Pancreas (tissue), 10 donors: ENCODE results near the gene ZNF800. TPM values are rescaled to one million over a fixed set of nuclear protein-coding genes. Genes with fewer than 3 reads are reported as not detected.

Experiments
- ATAC-seq, 4 donors: fragments of 200-7000 bp; cut with Tn5 transposase; one replicate each; pipeline versions ENCODE4 v1.8.0 to v1.9.1; 2020; ENCODE audit warnings: mild to moderate bottlenecking in 4 of 4, moderate library complexity in 4 of 4
- DNase-seq, 6 donors: peaks; one replicate each; pipeline ENCODE4 v3.0.0-alpha.2; 2020
- FAIRE-seq: peaks from 2 replicates; lab custom pipeline; 2012; peaks lifted over from hg19 to GRCh38; lab: Jason Lieb, UNC
- H3K27ac ChIP-seq, 4 donors: fragments of 200-600 bp; sonication (generic); 1 replicate in 3 of 4; 2 replicates in 1 of 4; pipeline versions ENCODE4 v1.5.0 to v1.8.0; 2020
- H3K27me3 ChIP-seq, 4 donors: fragments of 200-600 bp; one replicate each; pipeline ENCODE4 v1.8.0; 2021
- H3K36me3 ChIP-seq, 3 donors: fragments of 200-600 bp; sonication (generic) in 1 of 3; one replicate each; pipeline versions ENCODE4 v1.5.0 to v1.8.0; 2020 to 2021
- H3K4me1 ChIP-seq, 3 donors: fragments of 200-600 bp; one replicate each; pipeline ENCODE4 v1.8.0; 2021
- H3K4me3 ChIP-seq, 4 donors: fragments of 200-600 bp; sonication (generic) in 2 of 4; one replicate each; pipeline versions ENCODE4 v1.5.0 to v1.8.0; 2020 to 2021
- H3K9me3 ChIP-seq, 4 donors: fragments of 200-600 bp; one replicate each; pipeline ENCODE4 v1.8.0; 2021
- WGBS, 2 donors: extraction: QIAGEN DNeasy Blood & Tissue Kit; methylation state at CpG; one replicate each; pipeline ENCODE4 v1.1.7; 2013; 5-methylcytosine and 5-hydroxymethylcytosine counted together
- intact Hi-C, 3 donors: fragments of 100-400 bp; cut with DNase I; formaldehyde crosslinking; loops; one replicate each; pipeline versions ENCODE4 v1.11.1 to v1.14.2; 2022
- polyA plus RNA-seq, 2 donors: library from polyadenylated mRNA; stranded (reverse); fragments of 200-250 nt; gene quantifications; one replicate each; pipeline ENCODE4 v1.2.3, GENCODE V29; 2013
- total RNA-seq, 6 donors: library from RNA; stranded (reverse); fragmentation: NEBNext Ultra II Directional in 4 of 6; extraction: Animal tissue kit (Norgen Biotek cat#: 25700) in 4 of 6; gene quantifications; one replicate each; pipeline versions ENCODE4 v1.2.1 to v1.2.4, GENCODE V29; 2021 to 2023
- TF ChIP-seq, protein P1 (sequence below), 4 donors: fragments of 200-600 bp; sonication (generic) in 3 of 4; IDR thresholded peaks; one replicate each; pipeline versions ENCODE4 v1.5.0 to v1.8.0; 2021; ENCODE audit warnings: antibody characterized with exemption in 4 of 4
- donor health status: healthy with polysubstance abuse.
- donor health status: DM: no; HTN: no; CAD: no; lungs with moderate emphysema.
- donor health status: DM: no; HTN: no; CAD: no.
- donor health status: control.
- donor health status: control.
- donor health status: Bipolar disorder and iron deficiency.
- donor health status: DM: yes; HTN: yes; CAD: no.
- donor health status: DM: no; HTN: no; CAD: no.
- donor health status: DM: no; HTN: no; CAD: no.
- donor health status: DM: yes; HTN: yes; CAD: no.

Gene ZNF800
- total and polyA plus RNA-seq, 8 donors = 6.0 to 19.7 (median 13.9) TPM

- WGBS, 2 donors = 93 to 95% methylated on average over 2 of the region's 2 CpGs
- intact Hi-C loops = no loop called here
- DNase-seq (no peak), FAIRE-seq (no peak), ATAC-seq (no peak)
- Histone ChIP-seq H3K27me3 (no peaks in the 10 kb centered on the region), H3K27ac (no peak overlapping the region), H3K36me3 (no peaks in the 10 kb centered on the region), H3K4me1 (no peaks in the 10 kb centered on the region), H3K9me3 (no peaks in the 10 kb centered on the region), H3K4me3 (no peak overlapping the region)
- TF ChIP-seq, protein P1, sequence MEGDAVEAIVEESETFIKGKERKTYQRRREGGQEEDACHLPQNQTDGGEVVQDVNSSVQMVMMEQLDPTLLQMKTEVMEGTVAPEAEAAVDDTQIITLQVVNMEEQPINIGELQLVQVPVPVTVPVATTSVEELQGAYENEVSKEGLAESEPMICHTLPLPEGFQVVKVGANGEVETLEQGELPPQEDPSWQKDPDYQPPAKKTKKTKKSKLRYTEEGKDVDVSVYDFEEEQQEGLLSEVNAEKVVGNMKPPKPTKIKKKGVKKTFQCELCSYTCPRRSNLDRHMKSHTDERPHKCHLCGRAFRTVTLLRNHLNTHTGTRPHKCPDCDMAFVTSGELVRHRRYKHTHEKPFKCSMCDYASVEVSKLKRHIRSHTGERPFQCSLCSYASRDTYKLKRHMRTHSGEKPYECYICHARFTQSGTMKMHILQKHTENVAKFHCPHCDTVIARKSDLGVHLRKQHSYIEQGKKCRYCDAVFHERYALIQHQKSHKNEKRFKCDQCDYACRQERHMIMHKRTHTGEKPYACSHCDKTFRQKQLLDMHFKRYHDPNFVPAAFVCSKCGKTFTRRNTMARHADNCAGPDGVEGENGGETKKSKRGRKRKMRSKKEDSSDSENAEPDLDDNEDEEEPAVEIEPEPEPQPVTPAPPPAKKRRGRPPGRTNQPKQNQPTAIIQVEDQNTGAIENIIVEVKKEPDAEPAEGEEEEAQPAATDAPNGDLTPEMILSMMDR (IDR thresholded peaks at IDR 0.05) = no peak
Measured at GRCh38 chr7:127336458-127336857, 56.0 kb downstream of the ZNF800 start.

DNA sequence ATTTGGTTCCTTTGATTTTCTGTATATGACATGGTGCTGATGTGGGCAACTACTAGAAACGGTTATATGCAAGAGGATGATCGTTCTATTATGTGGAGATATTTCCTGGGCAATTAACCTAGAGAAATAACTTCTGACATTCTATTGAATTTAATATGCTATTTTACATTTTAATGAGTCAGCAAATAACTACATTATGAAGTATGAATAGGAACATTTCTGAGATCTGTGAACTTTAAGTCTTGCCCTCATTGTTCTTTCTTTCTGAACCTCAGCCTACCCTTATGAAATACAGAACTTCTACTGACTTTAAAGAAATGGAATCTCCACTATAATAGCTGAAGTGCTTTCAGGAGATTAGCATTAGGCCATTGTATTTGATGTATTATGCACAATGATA is 59.6 kb downstream of the ZNF800 start:
- H3K4me1 ChIP-seq = no peaks in the 10 kb centered on the region
- intact Hi-C loops = no loop called here

DNA sequence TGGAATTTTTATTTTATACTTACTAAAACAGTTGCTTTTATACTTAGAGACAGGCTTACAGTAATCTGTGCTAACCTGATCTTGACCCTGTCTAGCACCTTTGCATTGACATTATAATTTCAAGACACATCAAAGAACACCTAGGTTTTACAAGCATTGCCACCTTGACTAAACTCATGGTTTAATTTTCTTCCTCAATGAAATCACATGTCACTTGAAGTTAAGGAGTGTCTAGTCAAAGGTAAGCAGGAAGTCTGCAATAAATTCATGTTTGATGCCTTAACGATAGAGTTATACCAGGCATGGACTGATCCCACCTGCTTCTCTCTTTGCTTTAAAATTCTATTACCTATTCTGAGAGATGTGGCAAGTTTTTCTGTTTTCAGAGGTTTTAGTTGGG is 62.4 kb downstream of the ZNF800 start:
- no peak overlapping the region for H3K27ac ChIP-seq
- DNase-seq (no peak), FAIRE-seq (peak; percentile 37), ATAC-seq (no peak)
- TF ChIP-seq, protein P1 (IDR thresholded peaks at IDR 0.05) = no peak
- no peaks in the 10 kb centered on the region for H3K36me3 ChIP-seq
- no peaks in the 10 kb centered on the region for H3K9me3 ChIP-seq
- no peaks in the 10 kb centered on the region for H3K27me3 ChIP-seq
- H3K4me1 ChIP-seq = no peaks in the 10 kb centered on the region
- WGBS, 2 donors = 86% methylated on average over 1 of the region's 1 CpG
- intact Hi-C loops = no loop called here
- H3K4me3 ChIP-seq = no peak overlapping the region

More for the DNA sequence above, 59.6 kb downstream of the ZNF800 start:
- FAIRE-seq = no peak
- Histone ChIP-seq H3K27ac (no peak overlapping the region), H3K27me3 (no peaks in the 10 kb centered on the region), H3K9me3 (no peaks in the 10 kb centered on the region), H3K36me3 (no peaks in the 10 kb centered on the region), H3K4me3 (no peak overlapping the region)
- TF ChIP-seq, protein P1 (IDR thresholded peaks at IDR 0.05) = no peak
- no peak for DNase-seq
- ATAC-seq = no peak
- WGBS, 2 donors = 76 to 90% methylated on average over 2 of the region's 2 CpGs

GRCh38 chr7:127322832-127323493 is 69.5 kb downstream of the ZNF800 start:
- Histone ChIP-seq H3K4me3 (no peak overlapping the region), H3K27me3 (no peaks in the 10 kb centered on the region), H3K27ac (no peak overlapping the region), H3K36me3 (no peaks in the 10 kb centered on the region), H3K9me3 (no peaks in the 10 kb centered on the region), H3K4me1 (no peaks in the 10 kb centered on the region)
- intact Hi-C loops = no loop called here
- FAIRE-seq (no peak), DNase-seq (no peak), ATAC-seq (no peak)
- TF ChIP-seq, protein P1 (IDR thresholded peaks at IDR 0.05) = no peak
- WGBS, 2 donors = 51 to 62% methylated on average over 7 of the region's 7 CpGs

GRCh38 chr7:127322351-127322750 is 70.2 kb downstream of the ZNF800 start:
- TF ChIP-seq, protein P1 (IDR thresholded peaks at IDR 0.05) = no peak
- ATAC-seq (no peak), FAIRE-seq (no peak), DNase-seq (no peak)
- no peaks in the 10 kb centered on the region for H3K27me3 ChIP-seq
- no peak overlapping the region for H3K4me3 ChIP-seq
- H3K27ac ChIP-seq = no peak overlapping the region
- no peaks in the 10 kb centered on the region for H3K36me3 ChIP-seq
- H3K4me1 ChIP-seq = no peaks in the 10 kb centered on the region
- intact Hi-C loops = no loop called here
- 44 to 48% methylated on average over 5 of the region's 5 CpGs for WGBS, 2 donors
- H3K9me3 ChIP-seq = no peaks in the 10 kb centered on the region
